SK-N-MC (cell line): ENCODE data around the gene CTNNA2.

Source experiments
- EZH2 ChIP-seq: fragments of 200-600 bp; sonication (generic); IDR thresholded peaks from one replicate; pipeline ENCODE4 v1.6.1; 2017; ENCODE audit warnings: antibody characterized with exemption
- FOXP2 ChIP-seq: optimal IDR thresholded peaks from 2 replicates; pipeline ENCODE3; 2011; ENCODE audit warnings: mild to moderate bottlenecking, moderate library complexity; ENCODE audit not compliant: insufficient read depth; ENCODE audit errors: extremely low read length, control extremely low read depth
- POLR2AphosphoS5 ChIP-seq: IDR thresholded peaks from 2 replicates; pipeline ENCODE4 v1.6.1; 2012; ENCODE audit warnings: mild to moderate bottlenecking, low read depth, low read length, borderline replicate concordance

GRCh38 chr2:80363330-80363729, 850.5 kb downstream of the CTNNA2 start:
- TF ChIP-seq EZH2, result no peak
- TF ChIP-seq POLR2AphosphoS5, result no peak
- TF ChIP-seq FOXP2, result no peak
